HuH-7 (cell line): ENCODE measurements around the gene KCNG2.

Experiments
- DNase-seq: peaks from one replicate; pipeline ENCODE4 v3.0.0; 2011; ENCODE audit warnings: low spot score

KCNG2 gene

GRCh38 chr18:79784965-79785770, 12.6 kb upstream of the KCNG2 start:
- no peak for DNase-seq

- DNase-seq: no peak
Observed at GRCh38 chr18:79785831-79786230, 11.9 kb upstream of the KCNG2 start.

- DNase-seq: no peak
Observed at GRCh38 chr18:79786304-79786703, 11.4 kb upstream of the KCNG2 start.

GRCh38 chr18:79786786-79787526, 10.8 kb upstream of the KCNG2 start:
- DNase-seq: no peak

- DNase-seq: no peak
Observed at GRCh38 chr18:79787527-79787864, 10.2 kb upstream of the KCNG2 start.

- DNase-seq: no peak
Observed at GRCh38 chr18:79787865-79788733, 9.6 kb upstream of the KCNG2 start.

GRCh38 chr18:79788734-79789085, 9.0 kb upstream of the KCNG2 start:
- no peak for DNase-seq

GRCh38 chr18:79789091-79789891, 8.4 kb upstream of the KCNG2 start:
- no peak for DNase-seq

- DNase-seq: no peak
Observed at GRCh38 chr18:79789901-79790890, 7.5 kb upstream of the KCNG2 start.

- peak; percentile 70 for DNase-seq
Observed at GRCh38 chr18:79790996-79791972, 6.5 kb upstream of the KCNG2 start.

GRCh38 chr18:79792096-79792987, 5.4 kb upstream of the KCNG2 start:
- no peak for DNase-seq

GRCh38 chr18:79792988-79793355, 4.8 kb upstream of the KCNG2 start:
- DNase-seq: no peak

- no peak for DNase-seq
Observed at GRCh38 chr18:79794846-79795245, 2.9 kb upstream of the KCNG2 start.

- DNase-seq: no peak
Observed at GRCh38 chr18:79795446-79795845, 2.3 kb upstream of the KCNG2 start.

- DNase-seq: no peak
Observed at GRCh38 chr18:79796016-79796415, 1.7 kb upstream of the KCNG2 start.

- no peak for DNase-seq
Observed at GRCh38 chr18:79796531-79797405, 970 bp upstream of the KCNG2 start.

GRCh38 chr18:79798346-79798998, 734 bp downstream of the KCNG2 start:
- no peak for DNase-seq
